Stimulated activated CD8-positive, alpha-beta memory T cell treated with anti-CD3 and anti-CD28 coated beads, Interleukin-12 subunit alpha, Interleukin-12 subunit beta, amount 100 ng/mL, for 4 hours (primary cell): Measurements from ENCODE around the gene PDXK.
A peak's percentile ranks its signal among the peaks of the same experiment; 100 is the strongest.

Experiments used
- DNase-seq: peaks from one replicate; pipeline ENCODE4 v3.0.0-alpha.2; 2020; ENCODE audit warnings: low read depth

Gene PDXK

DNA sequence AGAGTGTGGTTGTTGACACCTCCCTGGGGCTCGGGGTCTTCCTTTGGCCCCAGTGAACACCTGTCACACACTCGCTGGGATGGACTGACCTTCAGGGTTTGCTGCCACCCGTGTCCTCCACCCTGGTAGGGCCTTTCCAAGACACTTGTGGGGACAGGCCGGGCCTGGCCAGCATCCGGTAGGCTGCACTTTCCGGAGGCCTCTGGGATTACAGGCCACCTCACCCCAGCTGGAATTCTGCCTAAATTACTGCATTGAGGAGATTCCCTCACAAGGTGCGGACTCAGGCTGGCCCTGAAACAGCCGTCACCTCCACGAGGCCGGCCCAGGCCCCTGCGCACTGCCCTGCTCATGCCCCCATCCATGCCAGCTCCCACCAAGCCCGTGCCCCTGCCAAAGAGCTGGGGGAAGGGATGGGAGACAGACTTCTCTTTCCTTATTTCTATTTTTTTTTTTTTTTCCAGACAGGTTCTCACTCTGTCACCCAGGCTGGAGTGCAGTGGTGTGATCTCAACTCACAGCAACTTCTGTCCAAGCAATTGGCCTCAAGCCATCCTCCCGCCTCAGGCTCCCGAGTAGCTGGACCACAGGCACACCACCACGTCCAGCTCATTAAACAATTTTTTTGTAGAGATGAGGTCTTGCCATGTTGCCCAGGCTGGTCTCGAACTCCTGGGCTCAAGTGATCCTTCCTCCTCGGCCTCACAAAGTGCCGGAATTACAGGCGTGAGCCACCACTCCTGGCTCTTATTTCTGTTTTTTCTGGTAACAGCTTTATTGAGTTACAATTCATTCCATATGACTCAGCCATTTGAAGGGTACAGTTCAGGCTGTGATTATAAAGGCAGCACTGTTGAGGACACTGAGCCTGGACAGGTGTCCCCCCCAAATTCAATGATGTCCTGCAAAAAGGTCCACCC is 45.9 kb downstream of the PDXK start:
- no peak for DNase-seq

- DNase-seq: no peak
Measured at GRCh38 chr21:43766734-43767497, 48.0 kb downstream of the PDXK start.

GRCh38 chr21:43767498-43767983 is 48.6 kb downstream of the PDXK start:
- DNase-seq: no peak

DNA sequence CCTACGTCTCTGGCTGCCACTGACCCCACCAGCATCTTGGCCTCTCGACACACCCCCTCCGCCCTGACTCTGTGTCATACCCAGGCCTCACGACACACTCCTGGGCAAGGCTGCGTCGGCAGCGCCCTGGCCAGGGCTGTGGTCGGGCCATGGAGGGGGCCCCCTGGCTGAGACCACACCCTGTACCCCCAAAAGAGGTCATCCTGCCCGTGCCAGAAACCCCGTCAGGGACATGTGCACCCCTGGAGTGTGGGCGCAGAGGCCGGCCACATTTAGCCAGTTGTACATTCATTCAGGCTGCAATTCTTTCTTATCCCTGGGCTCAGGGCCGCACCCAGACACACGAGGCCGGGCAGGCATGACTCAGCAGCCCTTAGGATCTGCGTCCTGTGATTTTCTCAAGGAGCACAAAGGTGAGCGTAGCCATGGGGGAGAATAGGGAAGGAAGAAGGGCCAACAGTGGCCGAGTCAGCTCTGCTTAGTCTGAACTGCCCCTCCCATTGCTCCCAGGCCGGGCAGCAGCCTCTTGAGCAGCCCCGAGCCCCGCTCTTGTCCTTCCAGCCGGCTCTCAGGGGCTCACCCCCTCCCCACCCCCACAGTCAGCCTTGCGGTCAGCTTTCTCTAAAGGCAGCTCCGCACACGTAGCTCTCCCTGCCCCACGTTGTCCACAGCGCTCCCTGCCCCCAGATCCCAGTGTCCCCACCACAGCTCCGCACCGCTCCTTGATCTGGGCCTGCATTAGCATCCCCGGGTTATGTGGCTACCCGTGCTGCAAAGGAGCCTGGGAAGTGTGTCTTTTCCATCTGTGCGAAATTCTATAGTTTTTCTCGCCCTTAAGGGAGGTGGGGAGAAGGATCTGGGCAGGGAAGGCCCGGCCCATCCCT is 49.3 kb downstream of the PDXK start:
- DNase-seq: no peak

DNA sequence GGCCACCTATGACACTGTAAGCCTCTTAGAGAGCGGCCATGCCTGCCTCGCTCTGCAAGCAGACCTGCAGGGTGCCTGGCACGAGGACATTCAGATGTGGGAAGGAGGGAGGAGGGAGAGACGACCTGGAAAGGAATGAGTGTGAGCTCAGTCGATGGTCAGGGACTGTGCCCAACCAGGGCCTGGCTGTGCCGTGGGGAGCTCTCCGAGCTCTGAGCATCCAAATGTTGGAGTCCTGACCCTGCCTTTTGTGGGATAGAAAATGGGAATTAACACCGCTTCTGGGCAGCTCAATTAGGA is 49.9 kb downstream of the PDXK start:
- no peak for DNase-seq

DNA sequence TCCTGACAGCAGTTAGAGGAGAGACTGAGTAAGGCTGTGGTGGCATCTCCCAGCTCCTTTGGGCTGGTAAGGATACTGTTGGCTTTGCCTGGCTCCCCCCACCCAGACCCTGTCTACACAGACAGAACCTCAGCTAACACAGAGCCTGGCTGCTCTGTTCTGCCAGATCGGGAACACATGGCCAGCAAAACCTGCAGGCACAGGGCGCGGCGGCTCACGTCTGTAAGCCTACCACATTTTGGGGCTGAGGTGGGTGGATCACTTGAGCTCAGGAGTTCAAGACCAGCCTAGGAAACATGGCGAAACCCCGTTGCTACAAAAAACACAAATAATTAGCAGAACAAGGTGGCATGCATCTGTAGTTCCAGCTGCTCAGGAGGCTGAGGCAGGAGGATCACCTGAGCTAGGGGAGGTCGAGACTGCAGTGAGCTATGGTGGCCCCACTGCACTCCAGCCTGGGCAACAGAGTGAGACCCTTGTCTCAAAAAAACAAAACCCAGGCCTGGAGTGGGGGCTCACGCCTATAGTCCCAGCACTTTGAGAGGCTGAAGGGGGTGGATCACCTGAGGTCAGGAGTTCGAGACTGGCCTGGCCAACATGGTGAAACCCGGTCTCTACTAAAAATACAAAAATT is 50.5 kb downstream of the PDXK start:
- no peak for DNase-seq

DNA sequence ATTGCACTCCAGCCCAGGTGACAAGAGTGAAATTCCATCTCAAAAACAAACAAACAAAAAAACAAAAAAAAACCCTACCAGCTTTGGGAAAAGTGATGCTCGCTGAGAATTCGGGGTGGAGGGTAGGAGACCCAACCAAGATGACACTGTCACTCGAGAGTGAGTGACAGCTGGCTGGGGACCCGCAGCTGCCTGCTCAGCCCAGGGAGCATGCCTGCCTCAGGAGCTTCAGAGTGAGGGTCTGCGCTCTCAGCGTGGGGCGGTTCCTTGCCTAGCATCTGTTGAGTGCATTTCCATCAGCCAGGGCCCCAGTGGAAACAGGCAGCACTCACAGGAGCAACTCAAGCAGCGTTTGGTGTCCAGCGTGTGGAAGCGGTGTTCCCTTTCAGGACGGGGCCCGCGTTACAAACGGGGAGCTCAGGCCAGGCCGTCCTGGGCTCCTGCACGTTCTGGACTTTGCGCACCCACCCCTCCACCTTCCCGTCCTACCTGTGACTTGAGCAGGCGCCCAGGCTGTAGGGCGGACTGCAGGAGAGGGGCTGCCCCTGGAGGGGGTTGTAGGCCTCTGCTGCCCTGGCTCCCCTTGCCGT is 51.2 kb downstream of the PDXK start:
- DNase-seq: no peak

- DNase-seq: no peak
Measured at GRCh38 chr21:43771199-43771675, 52.3 kb downstream of the PDXK start.

- no peak for DNase-seq
Measured at GRCh38 chr21:43771698-43772424, 52.9 kb downstream of the PDXK start.

DNA sequence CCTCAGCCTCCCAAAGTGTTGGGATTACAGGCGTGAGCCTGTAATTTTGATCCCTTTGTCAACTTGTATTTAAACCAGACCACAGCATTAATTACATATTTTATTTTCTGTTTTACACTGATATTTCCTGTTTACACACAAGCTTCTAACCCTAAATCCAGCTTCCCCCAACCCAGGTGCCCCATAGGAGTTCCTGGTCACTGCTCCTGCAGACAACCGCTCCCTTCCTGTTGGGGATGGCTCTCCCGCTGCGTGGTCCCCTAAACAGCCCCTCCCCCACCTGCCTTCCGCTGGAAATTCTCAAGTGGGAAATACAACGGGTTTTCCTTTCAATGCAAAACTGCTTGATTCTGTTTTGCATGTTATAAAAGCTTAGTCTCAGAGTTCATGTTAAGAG is 53.5 kb downstream of the PDXK start:
- DNase-seq: no peak

DNA sequence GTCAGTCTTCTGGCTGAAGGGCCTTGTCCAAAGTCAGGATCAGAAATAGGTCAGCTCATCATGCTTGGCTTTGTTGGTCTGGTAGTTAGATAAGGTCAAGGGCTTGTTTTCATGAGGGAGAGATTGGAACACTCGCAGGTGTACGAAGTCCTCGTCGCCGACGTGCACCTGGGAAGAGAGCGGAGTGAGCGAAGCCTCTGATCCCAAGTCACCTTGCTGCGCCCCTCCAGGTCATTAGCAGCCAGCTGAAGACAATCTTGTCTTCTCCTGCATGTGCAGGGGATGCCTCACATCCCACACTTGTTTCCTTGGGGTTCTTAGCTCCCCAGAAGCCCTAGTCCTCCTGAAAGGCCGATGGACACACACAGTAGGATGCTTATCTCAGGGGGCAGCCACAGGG is 55.2 kb downstream of the PDXK start:
- no peak for DNase-seq

GRCh38 chr21:43775190-43775589 is 56.3 kb downstream of the PDXK start:
- no peak for DNase-seq

GRCh38 chr21:43775795-43776430 is 57.0 kb downstream of the PDXK start, which contains the start of gene CSTB:
TSS of gene CSTB (minus strand) at chr21:43776308. CDS start at chr21:43776269, 39 bp downstream.
- DNase-seq: peak; percentile 76

GRCh38 chr21:43777953-43778352 is 59.0 kb downstream of the PDXK start:
- no peak for DNase-seq

- DNase-seq: no peak
Measured at GRCh38 chr21:43778469-43779335, 59.8 kb downstream of the PDXK start.

DNA sequence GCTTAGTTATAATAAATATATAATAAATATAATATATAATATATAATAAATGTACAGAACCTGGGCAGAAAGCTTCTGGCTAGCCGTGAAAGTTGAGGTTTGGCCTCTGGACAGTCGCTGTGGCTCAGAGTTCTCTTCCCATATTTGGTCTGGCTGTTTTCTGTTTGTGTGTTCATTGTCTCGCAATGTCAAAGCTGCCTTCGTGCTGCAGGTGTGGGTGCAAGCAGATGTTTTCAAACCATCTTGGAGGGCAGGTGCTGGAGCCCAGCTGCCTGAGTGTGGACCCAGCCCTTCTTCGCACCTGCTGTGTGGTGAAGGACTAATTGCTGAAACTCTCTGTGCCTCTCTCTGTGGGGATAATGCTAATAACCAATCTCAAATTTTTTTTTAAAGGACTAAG is 60.7 kb downstream of the PDXK start:
- no peak for DNase-seq

- no peak for DNase-seq
Measured at GRCh38 chr21:43781846-43782245, 62.9 kb downstream of the PDXK start.

GRCh38 chr21:43782431-43783097 is 63.6 kb downstream of the PDXK start:
- DNase-seq: no peak
